B cell (primary cell): ENCODE results near the gene MYH10. TPM values are rescaled to one million over a fixed set of nuclear protein-coding genes. Genes with fewer than 3 reads are reported as not detected.

Experiments used
- ATAC-seq: fragments of 200-7000 bp; cut with Tn5 transposase; one replicate; pipeline ENCODE4 v1.10.0; 2021; ENCODE audit warnings: low read depth, mild to moderate bottlenecking, moderate number of reproducible peaks, moderate library complexity
- CTCF ChIA-PET: fragments of 350-600 bp; sonication (Branson Sonifier 250); formaldehyde crosslinking; loops from one replicate; lab custom pipeline; 2021; ENCODE audit warnings: antibody characterized with exemption, inconsistent platforms; lab: Charles Lee
- POLR2A ChIA-PET: fragments of 350-600 bp; sonication (Branson Sonifier 250); formaldehyde crosslinking; loops from one replicate; lab custom pipeline; 2021; ENCODE audit warnings: antibody characterized with exemption; lab: Charles Lee
- DNase-seq: peaks from one replicate; pipeline ENCODE4 v3.0.0; 2013
- H2AFZ ChIP-seq: 2 replicates; pipeline ENCODE4 v1.6.1; 2012; ENCODE audit warnings: mild to moderate bottlenecking, low read depth, low read length; ENCODE audit not compliant: insufficient read depth, poor library complexity, severe bottlenecking
- H3K27ac ChIP-seq, 2 donors: 1 replicate in 1 of 2; 2 replicates in 1 of 2; pipeline ENCODE4 v1.5.1; 2012 to 2013; ENCODE audit warnings: low read length in 2 of 2, mild to moderate bottlenecking in 2 of 2, moderate library complexity in 1 of 2
- H3K27me3 ChIP-seq, 4 experiments: fragments of 200-600 bp in 1 of 4; sonication (generic) in 1 of 4; replicated peaks in 1 of 4; 1 replicate in 2 of 4; 2 replicates in 2 of 4; pipeline versions ENCODE4 v1.6.1 to v1.7.0; 2013 to 2016; ENCODE audit warnings: low read length in 3 of 4, mild to moderate bottlenecking in 2 of 4, mixed read lengths in 1 of 4, moderate library complexity in 1 of 4; ENCODE audit not compliant: insufficient read depth in 4 of 4, control insufficient read depth in 3 of 4; ENCODE audit errors: control extremely low read depth in 1 of 4
- H3K36me3 ChIP-seq, 2 experiments: replicated peaks in 1 of 2; 1 replicate in 1 of 2; 2 replicates in 1 of 2; pipeline versions ENCODE4 v1.6.1 to v1.7.1; 2013; ENCODE audit warnings: low read length in 1 of 2; ENCODE audit not compliant: insufficient read depth in 2 of 2, control insufficient read depth in 1 of 2; ENCODE audit errors: control extremely low read depth in 1 of 2, extremely low read depth in 1 of 2
- H3K4me1 ChIP-seq, 2 donors: fragments of 200-600 bp in 1 of 2; sonication (generic) in 1 of 2; 1 replicate in 1 of 2; 2 replicates in 1 of 2; pipeline versions ENCODE4 v1.5.1 to v1.6.1; 2013 to 2017; ENCODE audit warnings: low read length in 2 of 2; ENCODE audit not compliant: control insufficient read depth in 2 of 2, insufficient read depth in 2 of 2
- H3K4me2 ChIP-seq: replicated peaks from 2 replicates; pipeline ENCODE3; 2012; ENCODE audit warnings: mild to moderate bottlenecking, low read depth, low read length; ENCODE audit not compliant: poor library complexity, severe bottlenecking
- H3K4me3 ChIP-seq, 5 experiments: fragments of 200-600 bp in 1 of 5; sonication (generic) in 1 of 5; 1 replicate in 3 of 5; 2 replicates in 2 of 5; pipeline versions ENCODE4 v1.5.1 to v1.7.0; 2011 to 2016; ENCODE audit warnings: low read length in 4 of 5, mild to moderate bottlenecking in 4 of 5, low read depth in 2 of 5, control low read depth in 1 of 5, moderate library complexity in 1 of 5; ENCODE audit not compliant: insufficient read depth in 1 of 5; ENCODE audit errors: control extremely low read depth in 1 of 5, extremely low read depth in 1 of 5
- H3K79me2 ChIP-seq: fragments of 200-600 bp; sonication (generic); one replicate; pipeline ENCODE4 v1.6.0; 2016; ENCODE audit warnings: low read length; ENCODE audit not compliant: control insufficient read depth, insufficient read depth
- H3K9ac ChIP-seq: fragments of 200-600 bp; sonication (generic); 2 replicates; pipeline ENCODE4 v1.6.1; 2017; ENCODE audit warnings: mild to moderate bottlenecking, low read length, moderate library complexity
- H3K9me3 ChIP-seq, 3 donors: one replicate each; pipeline versions ENCODE4 v1.6.1 to v1.7.1; 2013; ENCODE audit warnings: low read length in 2 of 3; ENCODE audit not compliant: control insufficient read depth in 2 of 3, insufficient read depth in 1 of 3; ENCODE audit errors: control extremely low read depth in 1 of 3
- H4K20me1 ChIP-seq: 2 replicates; pipeline ENCODE4 v1.6.0; 2012; ENCODE audit warnings: mild to moderate bottlenecking, low read length; ENCODE audit not compliant: insufficient read depth, control insufficient read depth, poor library complexity, severe bottlenecking
- H3K27ac Mint-ChIP-seq: one replicate; pipeline ENCODE4 v1.8.0; 2021; ENCODE audit warnings: mixed read lengths
- H3K27me3 Mint-ChIP-seq: one replicate; pipeline ENCODE4 v1.8.0; 2021; ENCODE audit warnings: mixed read lengths
- H3K4me1 Mint-ChIP-seq: one replicate; pipeline ENCODE4 v1.8.0; 2021; ENCODE audit warnings: mixed read lengths
- H3K4me3 Mint-ChIP-seq: one replicate; pipeline ENCODE4 v1.8.0; 2021; ENCODE audit warnings: mixed read lengths
- H3K9me3 Mint-ChIP-seq: one replicate; pipeline ENCODE4 v1.8.0; 2022; ENCODE audit warnings: mixed read lengths; ENCODE audit not compliant: insufficient read depth
- EZH2 ChIP-seq: IDR thresholded peaks from 2 replicates; pipeline ENCODE4 v1.6.1; 2012; ENCODE audit warnings: borderline replicate concordance, low read depth, mild to moderate bottlenecking, moderate library complexity, low read length; ENCODE audit not compliant: insufficient read depth, poor library complexity, severe bottlenecking
- WGBS: methylation state at CpG from one replicate; pipeline ENCODE4 v1.1.5; 2013; ENCODE audit warnings: missing lambda C conversion rate; ENCODE audit not compliant: insufficient coverage; 5-methylcytosine and 5-hydroxymethylcytosine counted together
- intact Hi-C: fragments of 100-400 bp; cut with micrococcal nuclease; formaldehyde crosslinking; loops from one replicate; pipeline ENCODE4 v1.10.0; 2022
- polyA plus RNA-seq: library from polyadenylated mRNA; depleted of rRNA; stranded (reverse); fragments of >200 nt; gene quantifications from 2 replicates; pipeline ENCODE4 v1.2.3, GENCODE V29; 2012
- total RNA-seq, 2 donors: library from RNA; stranded (reverse); fragments of 120-200 nt in 1 of 2; gene quantifications; 1 replicate in 1 of 2; 2 replicates in 1 of 2; pipeline versions ENCODE4 v1.2.3 to v1.2.4, GENCODE V29; 2013 to 2022
- TF ChIP-seq, protein P1 (sequence below): fragments of 200-600 bp; IDR thresholded peaks from one replicate; pipeline ENCODE4 v1.8.0; 2022; ENCODE audit warnings: antibody characterized with exemption, mild to moderate bottlenecking

Gene MYH10
- total and polyA plus RNA-seq, 2 donors (not counting 1 experiment from before 2014, with no cell fraction given), result 0.04 to 1.7 TPM

DNA sequence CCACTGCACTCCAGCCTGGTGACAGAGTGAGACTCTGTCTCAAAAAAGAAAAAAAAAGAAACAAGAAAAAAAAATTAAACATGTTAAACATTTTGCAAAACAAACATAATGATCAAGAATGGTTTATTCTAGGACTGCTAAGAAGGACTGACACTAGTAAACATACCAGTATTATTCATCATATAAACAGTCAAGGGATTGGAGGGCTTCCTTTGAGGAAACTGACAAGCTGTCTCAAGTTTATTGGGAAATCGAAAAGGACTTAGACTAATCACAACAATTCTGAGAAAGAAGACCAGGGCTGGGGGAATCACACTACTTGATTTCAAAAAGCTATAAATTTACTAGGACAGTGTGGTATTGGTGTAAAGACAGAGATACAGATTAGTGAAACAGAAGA, 75.5 kb downstream of the MYH10 start:
- Mint-ChIP-seq H3K9me3 (no peaks in the 10 kb centered on the region), H3K4me3 (no peak overlapping the region), H3K4me1 (no peaks in the 10 kb centered on the region), H3K27me3 (peaks cover 17% of the 10 kb centered on the region), H3K27ac (no peak overlapping the region)
- H3K4me3 ChIP-seq, result no peak overlapping the region
- H3K4me2 ChIP-seq, result no peak overlapping the region
- no peak overlapping the region for H3K9ac ChIP-seq
- no peaks in the 10 kb centered on the region for H3K4me1 ChIP-seq
- no peak overlapping the region for H2AFZ ChIP-seq
- no peaks in the 10 kb centered on the region for H3K27me3 ChIP-seq
- WGBS, result no CpG with 5 or more reads among the region's 1 CpG
- H3K9me3 ChIP-seq, result no peaks in the 10 kb centered on the region
- no peak for TF ChIP-seq EZH2
- TF ChIP-seq, protein P1, sequence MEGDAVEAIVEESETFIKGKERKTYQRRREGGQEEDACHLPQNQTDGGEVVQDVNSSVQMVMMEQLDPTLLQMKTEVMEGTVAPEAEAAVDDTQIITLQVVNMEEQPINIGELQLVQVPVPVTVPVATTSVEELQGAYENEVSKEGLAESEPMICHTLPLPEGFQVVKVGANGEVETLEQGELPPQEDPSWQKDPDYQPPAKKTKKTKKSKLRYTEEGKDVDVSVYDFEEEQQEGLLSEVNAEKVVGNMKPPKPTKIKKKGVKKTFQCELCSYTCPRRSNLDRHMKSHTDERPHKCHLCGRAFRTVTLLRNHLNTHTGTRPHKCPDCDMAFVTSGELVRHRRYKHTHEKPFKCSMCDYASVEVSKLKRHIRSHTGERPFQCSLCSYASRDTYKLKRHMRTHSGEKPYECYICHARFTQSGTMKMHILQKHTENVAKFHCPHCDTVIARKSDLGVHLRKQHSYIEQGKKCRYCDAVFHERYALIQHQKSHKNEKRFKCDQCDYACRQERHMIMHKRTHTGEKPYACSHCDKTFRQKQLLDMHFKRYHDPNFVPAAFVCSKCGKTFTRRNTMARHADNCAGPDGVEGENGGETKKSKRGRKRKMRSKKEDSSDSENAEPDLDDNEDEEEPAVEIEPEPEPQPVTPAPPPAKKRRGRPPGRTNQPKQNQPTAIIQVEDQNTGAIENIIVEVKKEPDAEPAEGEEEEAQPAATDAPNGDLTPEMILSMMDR, result no peak
- no peak overlapping the region for H3K27ac ChIP-seq
- H3K79me2 ChIP-seq, result no peaks in the 10 kb centered on the region
- ChIA-PET POLR2A (no interaction called here), CTCF (no interaction called here)
- no peak for ATAC-seq
- no peak for DNase-seq
- no peaks in the 10 kb centered on the region for H3K36me3 ChIP-seq
- intact Hi-C loops, result no loop called here
- no peaks in the 10 kb centered on the region for H4K20me1 ChIP-seq

GRCh38 chr17:8552577-8553320, 77.8 kb downstream of the MYH10 start:
- Histone ChIP-seq H3K9me3 (no peaks in the 10 kb centered on the region), H3K4me1 (no peaks in the 10 kb centered on the region), H4K20me1 (no peaks in the 10 kb centered on the region), H3K79me2 (no peaks in the 10 kb centered on the region), H3K27ac (no peak overlapping the region), H2AFZ (no peak overlapping the region), H3K9ac (no peak overlapping the region), H3K4me3 (no peak overlapping the region), H3K4me2 (no peak overlapping the region), H3K27me3 (no peaks in the 10 kb centered on the region), H3K36me3 (no peaks in the 10 kb centered on the region)
- intact Hi-C loops, result no loop called here
- H3K9me3 Mint-ChIP-seq, result no peaks in the 10 kb centered on the region
- H3K27me3 Mint-ChIP-seq, result peaks cover 16% of the 10 kb centered on the region
- WGBS, result 91% methylated on average over 6 of the region's 9 CpGs
- no peak for TF ChIP-seq EZH2
- TF ChIP-seq, protein P1, result no peak
- H3K27ac Mint-ChIP-seq, result no peak overlapping the region
- ChIA-PET POLR2A (no interaction called here), CTCF (no interaction called here)
- no peak for DNase-seq
- H3K4me3 Mint-ChIP-seq, result no peak overlapping the region
- no peaks in the 10 kb centered on the region for H3K4me1 Mint-ChIP-seq
- no peak for ATAC-seq
